H9 (cell line): ENCODE data around the gene HHAT. TPM values are rescaled to one million over a fixed set of nuclear protein-coding genes. Genes with fewer than 3 reads are reported as not detected.

ENCODE experiments used
- DNase-seq: peaks from one replicate; pipeline ENCODE4 v3.0.0-alpha.2; 2017
- H2AFZ ChIP-seq: one replicate; pipeline ENCODE4 v1.6.1; 2013; ENCODE audit warnings: mild to moderate bottlenecking, low read length, control low read depth, moderate library complexity
- H2AK5ac ChIP-seq: 2 replicates; pipeline ENCODE4 v1.6.1; 2013; ENCODE audit warnings: low read length, control low read depth, mixed read lengths; ENCODE audit not compliant: insufficient read length
- H2BK120ac ChIP-seq: one replicate; pipeline ENCODE4 v1.6.1; 2013; ENCODE audit warnings: low read depth, mild to moderate bottlenecking, low read length, control low read depth, inconsistent platforms; ENCODE audit not compliant: poor library complexity, severe bottlenecking
- H2BK12ac ChIP-seq: 2 replicates; pipeline ENCODE4 v1.6.1; 2013; ENCODE audit warnings: low read length, control low read depth, mixed read lengths, low read depth; ENCODE audit not compliant: insufficient read length
- H2BK15ac ChIP-seq: 2 replicates; pipeline ENCODE4 v1.6.1; 2013; ENCODE audit warnings: low read depth, low read length, control low read depth
- H2BK20ac ChIP-seq: one replicate; pipeline ENCODE4 v1.6.1; 2013; ENCODE audit warnings: low read depth, mild to moderate bottlenecking, low read length, control low read depth, inconsistent platforms; ENCODE audit not compliant: poor library complexity, severe bottlenecking
- H2BK5ac ChIP-seq: 2 replicates; pipeline ENCODE4 v1.6.1; 2013; ENCODE audit warnings: low read length, control low read depth, mixed read lengths; ENCODE audit not compliant: insufficient read length
- H3K14ac ChIP-seq: 2 replicates; pipeline ENCODE4 v1.6.1; 2013; ENCODE audit warnings: low read length, control low read depth; ENCODE audit not compliant: insufficient read depth
- H3K18ac ChIP-seq: 2 replicates; pipeline ENCODE4 v1.6.1; 2013; ENCODE audit warnings: low read depth, mild to moderate bottlenecking, mixed read lengths, low read length, control low read depth; ENCODE audit not compliant: insufficient read length
- H3K23ac ChIP-seq: 2 replicates; pipeline ENCODE4 v1.6.1; 2013; ENCODE audit warnings: low read length, control low read depth, mixed read lengths, low read depth; ENCODE audit not compliant: insufficient read length
- H3K23me2 ChIP-seq: 2 replicates; pipeline ENCODE4 v1.6.1; 2013; ENCODE audit warnings: low read depth, mild to moderate bottlenecking, mixed read lengths, low read length, control low read depth; ENCODE audit not compliant: insufficient read length, poor library complexity, severe bottlenecking
- H3K27ac ChIP-seq: 2 replicates; pipeline ENCODE4 v1.5.1; 2013; ENCODE audit warnings: low read length, control low read depth, mixed read lengths, low read depth; ENCODE audit not compliant: insufficient read length
- H3K27me3 ChIP-seq: 2 replicates; pipeline ENCODE4 v1.6.1; 2013; ENCODE audit warnings: low read length, control low read depth, inconsistent platforms; ENCODE audit not compliant: insufficient read depth
- H3K4ac ChIP-seq: 2 replicates; pipeline ENCODE4 v1.6.1; 2013; ENCODE audit warnings: low read depth, mild to moderate bottlenecking, control low read depth, inconsistent platforms, low read length, moderate library complexity
- H3K4me1 ChIP-seq: 2 replicates; pipeline ENCODE4 v1.6.1; 2013; ENCODE audit warnings: low read length, control low read depth, inconsistent platforms; ENCODE audit not compliant: insufficient read depth
- H3K4me2 ChIP-seq: 2 replicates; pipeline ENCODE4 v1.6.1; 2013; ENCODE audit warnings: low read length, control low read depth, mixed read lengths; ENCODE audit not compliant: insufficient read length, insufficient read depth
- H3K56ac ChIP-seq: 2 replicates; pipeline ENCODE4 v1.6.1; 2013; ENCODE audit warnings: low read depth, mild to moderate bottlenecking, mixed read lengths, low read length, control low read depth; ENCODE audit not compliant: insufficient read length
- H3K79me1 ChIP-seq: 2 replicates; pipeline ENCODE4 v1.6.1; 2013; ENCODE audit warnings: low read depth, mild to moderate bottlenecking, moderate library complexity, low read length, control low read depth, inconsistent platforms; ENCODE audit not compliant: insufficient read depth, poor library complexity, severe bottlenecking
- H3K79me2 ChIP-seq: 2 replicates; pipeline ENCODE4 v1.6.1; 2013; ENCODE audit warnings: low read length, control low read depth, inconsistent platforms; ENCODE audit not compliant: insufficient read depth
- H3K9ac ChIP-seq: 2 replicates; pipeline ENCODE4 v1.6.1; 2013; ENCODE audit warnings: low read length, control low read depth, mixed read lengths; ENCODE audit not compliant: insufficient read length; ENCODE audit errors: extremely low read depth
- H3K9me3 ChIP-seq: one replicate; pipeline ENCODE4 v1.6.1; 2013; ENCODE audit warnings: low read depth, low read length, inconsistent platforms; ENCODE audit not compliant: control insufficient read depth
- H3T11ph ChIP-seq: one replicate; pipeline ENCODE4 v1.6.1; 2013; ENCODE audit warnings: mild to moderate bottlenecking, low read length, control low read depth, inconsistent platforms
- H4K20me1 ChIP-seq: one replicate; pipeline ENCODE4 v1.6.1; 2013; ENCODE audit not compliant: control insufficient read depth, insufficient read length, insufficient read depth
- H4K5ac ChIP-seq: 2 replicates; pipeline ENCODE4 v1.6.1; 2013; ENCODE audit warnings: low read depth, mild to moderate bottlenecking, mixed read lengths, low read length, control low read depth; ENCODE audit not compliant: insufficient read length
- H4K8ac ChIP-seq: replicated peaks from 2 replicates; pipeline ENCODE4 v1.6.1; 2013; ENCODE audit warnings: low read length, control low read depth, mixed read lengths, low read depth; ENCODE audit not compliant: insufficient read length
- H4K91ac ChIP-seq: 2 replicates; pipeline ENCODE4 v1.6.1; 2013; ENCODE audit warnings: low read depth, mild to moderate bottlenecking, moderate library complexity, mixed read lengths, low read length, control low read depth; ENCODE audit not compliant: insufficient read length
- H3K27ac Mint-ChIP-seq, 3 experiments: 2 replicates in 2 of 3; 3 replicates in 1 of 3; pipeline ENCODE4 v1.8.0; 2020 to 2021; ENCODE audit warnings: mixed read lengths in 3 of 3, mild to moderate bottlenecking in 1 of 3, moderate library complexity in 1 of 3
- H3K27me3 Mint-ChIP-seq: 2 replicates; pipeline ENCODE4 v1.8.0; 2021; ENCODE audit warnings: low read depth, mild to moderate bottlenecking, moderate library complexity, mixed read lengths
- H3K36me3 Mint-ChIP-seq, 3 experiments: 2 replicates in 2 of 3; 3 replicates in 1 of 3; pipeline ENCODE4 v1.8.0; 2020 to 2021; ENCODE audit warnings: low read depth in 3 of 3, mixed read lengths in 3 of 3; ENCODE audit not compliant: insufficient read depth in 1 of 3
- H3K4me1 Mint-ChIP-seq, 2 experiments: 2 replicates each; pipeline ENCODE4 v1.8.0; 2020; ENCODE audit warnings: mixed read lengths in 2 of 2
- H3K4me3 Mint-ChIP-seq, 2 experiments: 2 replicates in 1 of 2; 3 replicates in 1 of 2; pipeline ENCODE4 v1.8.0; 2020 to 2021; ENCODE audit warnings: mild to moderate bottlenecking in 2 of 2, mixed read lengths in 2 of 2, moderate library complexity in 1 of 2
- H3K9me3 Mint-ChIP-seq, 2 experiments: 2 replicates in 1 of 2; 3 replicates in 1 of 2; pipeline ENCODE4 v1.8.0; 2020; ENCODE audit warnings: mild to moderate bottlenecking in 2 of 2, mixed read lengths in 2 of 2, moderate library complexity in 1 of 2
- WGBS: extraction: QIAGEN DNeasy Blood & Tissue Kit; methylation state at CpG from one replicate; pipeline ENCODE4 v1.1.7; 2013; ENCODE audit warnings: missing lambda C conversion rate, low lambda C conversion rate, mixed read lengths; ENCODE audit not compliant: insufficient read length; ENCODE audit errors: extremely low coverage; 5-methylcytosine and 5-hydroxymethylcytosine counted together
- total RNA-seq: library from RNA; stranded (reverse); gene quantifications from 2 replicates; pipeline ENCODE4 v1.2.1, GENCODE V29; 2021
- TF ChIP-seq, protein P1 (sequence below): fragments of 200-600 bp; sonication (generic); conservative IDR thresholded peaks from 3 replicates; pipeline ENCODE4 v1.8.0; 2021; ENCODE audit warnings: antibody characterized with exemption, mild to moderate bottlenecking

HHAT gene
- total RNA-seq, 1 experiment from 2014 or later: 0.48 TPM

DNA sequence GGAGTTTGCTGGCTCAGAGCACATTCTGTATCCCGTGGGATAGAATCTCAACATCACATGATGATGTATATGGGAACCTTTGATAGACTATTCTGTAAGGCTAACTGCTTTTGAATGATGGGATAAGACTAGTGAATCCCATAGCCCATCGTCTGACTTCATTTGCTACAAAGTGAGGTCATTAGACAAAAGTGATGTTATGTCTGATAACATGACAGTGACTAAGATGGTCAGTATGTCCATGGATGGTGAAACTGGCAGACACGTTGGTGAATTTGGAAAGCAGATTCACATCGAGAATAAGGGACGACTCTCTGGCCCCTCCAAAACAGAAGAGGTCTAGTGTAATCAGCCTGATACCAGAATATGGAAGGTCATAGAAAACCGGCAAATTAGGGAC is 108.4 kb downstream of the HHAT start:
- Histone ChIP-seq H2BK15ac (no peak overlapping the region), H3K18ac (no peak overlapping the region), H3K27ac (no peak overlapping the region), H4K8ac (no peak overlapping the region), H3K4me2 (no peak overlapping the region), H3K23ac (no peak overlapping the region), H3K23me2 (no peaks in the 10 kb centered on the region), H2BK5ac (no peak overlapping the region), H2BK12ac (no peak overlapping the region), H3T11ph (no peak overlapping the region), H4K5ac (no peak overlapping the region), H3K14ac (no peak overlapping the region), H2BK20ac (no peak overlapping the region), H3K4ac (no peak overlapping the region), H4K20me1 (no peaks in the 10 kb centered on the region), H3K9ac (no peak overlapping the region), H2BK120ac (no peak overlapping the region), H3K79me1 (no peaks in the 10 kb centered on the region), H3K9me3 (no peaks in the 10 kb centered on the region), H3K4me1 (no peaks in the 10 kb centered on the region), H3K79me2 (no peaks in the 10 kb centered on the region), H3K27me3 (no peaks in the 10 kb centered on the region), H2AK5ac (no peak overlapping the region), H3K56ac (no peak overlapping the region), H4K91ac (no peak overlapping the region), H2AFZ (no peak overlapping the region)
- Mint-ChIP-seq H3K4me1 (peaks cover 2 to 5% of the 10 kb centered on the region in 2 experiments), H3K9me3 (no peaks in the 10 kb centered on the region), H3K36me3 (no peaks in the 10 kb centered on the region), H3K27me3 (no peaks in the 10 kb centered on the region; the same call in 1 of the 2 replicates), H3K4me3 (no peak overlapping the region), H3K27ac (no peak overlapping the region)
- no CpG with 5 or more reads among the region's 6 CpGs for WGBS
- TF ChIP-seq, protein P1, sequence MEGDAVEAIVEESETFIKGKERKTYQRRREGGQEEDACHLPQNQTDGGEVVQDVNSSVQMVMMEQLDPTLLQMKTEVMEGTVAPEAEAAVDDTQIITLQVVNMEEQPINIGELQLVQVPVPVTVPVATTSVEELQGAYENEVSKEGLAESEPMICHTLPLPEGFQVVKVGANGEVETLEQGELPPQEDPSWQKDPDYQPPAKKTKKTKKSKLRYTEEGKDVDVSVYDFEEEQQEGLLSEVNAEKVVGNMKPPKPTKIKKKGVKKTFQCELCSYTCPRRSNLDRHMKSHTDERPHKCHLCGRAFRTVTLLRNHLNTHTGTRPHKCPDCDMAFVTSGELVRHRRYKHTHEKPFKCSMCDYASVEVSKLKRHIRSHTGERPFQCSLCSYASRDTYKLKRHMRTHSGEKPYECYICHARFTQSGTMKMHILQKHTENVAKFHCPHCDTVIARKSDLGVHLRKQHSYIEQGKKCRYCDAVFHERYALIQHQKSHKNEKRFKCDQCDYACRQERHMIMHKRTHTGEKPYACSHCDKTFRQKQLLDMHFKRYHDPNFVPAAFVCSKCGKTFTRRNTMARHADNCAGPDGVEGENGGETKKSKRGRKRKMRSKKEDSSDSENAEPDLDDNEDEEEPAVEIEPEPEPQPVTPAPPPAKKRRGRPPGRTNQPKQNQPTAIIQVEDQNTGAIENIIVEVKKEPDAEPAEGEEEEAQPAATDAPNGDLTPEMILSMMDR: no peak
- no peak for DNase-seq
